Left kidney (tissue), 2 donors: ENCODE results near the gene SIGLEC14. TPM values are rescaled to one million over a fixed set of nuclear protein-coding genes. Genes with fewer than 3 reads are reported as not detected.
A peak's percentile ranks its signal among the peaks of the same experiment; 100 is the strongest.
"Not testable (repeated sequence)": the region's sequence is repeated elsewhere in the genome, so short reads cannot be mapped to it uniquely, and the experiment has no call there.

Experiments
- DNase-seq: peaks from one replicate; pipeline ENCODE4 v3.0.0-alpha.2; 2013
- polyA plus RNA-seq: library from polyadenylated mRNA; unstranded; fragments of 120-200 nt; gene quantifications from one replicate; pipeline ENCODE4 v1.2.1, GENCODE V29; 2013; ENCODE audit not compliant: insufficient read length

SIGLEC14 gene
- polyA plus RNA-seq, 1 donor, result 0.47 TPM

- DNase-seq, result not testable (repeated sequence)
These were observed 29.4 kb upstream of the SIGLEC14 start for GRCh38 chr19:51675911-51676565.

- no peak for DNase-seq
These were observed 21.6 kb upstream of the SIGLEC14 start for GRCh38 chr19:51668216-51668615.

GRCh38 chr19:51664997-51665396 lies 18.4 kb upstream of the SIGLEC14 start:
- DNase-seq, result no peak

DNA sequence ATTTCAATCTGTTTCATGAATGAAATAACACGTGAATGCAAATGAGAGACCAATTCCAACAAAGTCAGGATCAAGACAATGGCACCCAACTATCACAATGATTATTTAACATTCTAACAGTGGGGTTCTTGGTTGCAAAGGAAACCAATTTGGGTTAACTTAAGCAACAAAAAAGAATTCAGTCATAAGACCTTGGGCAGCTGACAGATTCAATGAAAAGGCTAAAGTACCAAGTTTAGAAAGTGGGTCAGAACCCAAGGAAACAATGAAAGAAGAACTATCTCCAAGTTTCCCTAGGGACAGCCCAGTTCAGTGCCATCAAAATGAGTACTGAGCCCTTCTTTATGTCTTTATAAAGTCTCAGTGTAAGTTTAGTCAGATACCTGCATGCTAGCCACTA lies 17.5 kb upstream of the SIGLEC14 start:
- DNase-seq, result no peak

GRCh38 chr19:51663650-51664049 lies 17.0 kb upstream of the SIGLEC14 start:
- DNase-seq, result no peak

- DNase-seq, result peak; percentile 85
These were observed 14.5 kb upstream of the SIGLEC14 start for GRCh38 chr19:51660975-51661600.

- no peak for DNase-seq
These were observed 8.2 kb upstream of the SIGLEC14 start for GRCh38 chr19:51654783-51655182.

- no peak for DNase-seq
These were observed 6.5 kb upstream of the SIGLEC14 start for GRCh38 chr19:51653162-51653561.

- no peak for DNase-seq
These were observed 5.6 kb upstream of the SIGLEC14 start for GRCh38 chr19:51652266-51652665.

DNA sequence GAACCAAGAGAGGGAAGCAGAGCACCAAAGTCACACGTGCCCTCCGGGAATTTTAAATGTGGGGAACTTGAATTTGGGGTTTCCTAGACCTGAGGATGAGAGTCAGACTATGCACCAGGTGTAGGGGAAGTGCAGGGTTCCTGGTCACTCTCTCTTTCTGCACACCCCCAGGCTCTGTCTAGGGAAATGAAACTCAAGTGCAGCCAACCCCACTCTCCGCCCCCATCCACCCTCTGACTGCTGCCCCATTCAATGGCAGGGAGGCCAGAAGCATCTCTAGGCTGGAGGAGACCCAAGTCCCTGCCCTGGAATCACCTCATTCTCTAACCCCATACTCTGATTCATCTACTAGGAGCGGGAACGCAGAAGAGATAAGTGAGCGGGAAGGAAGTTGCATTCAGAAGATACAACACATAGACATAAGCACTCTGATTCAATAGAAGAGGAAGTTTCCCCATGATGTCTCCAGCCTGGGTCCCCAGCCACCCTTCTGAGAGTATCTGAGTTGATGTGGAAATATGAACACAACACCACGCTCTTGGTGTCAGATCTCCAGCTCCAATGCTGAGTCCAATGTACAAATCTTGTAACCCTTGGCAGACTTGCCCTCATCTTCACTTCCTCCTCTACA lies 4.7 kb upstream of the SIGLEC14 start:
- no peak for DNase-seq

GRCh38 chr19:51647318-51647717 lies 693 bp upstream of the SIGLEC14 start:
- DNase-seq, result no peak

- peak; percentile 22 for DNase-seq
These were observed 1.9 kb downstream of the SIGLEC14 start for GRCh38 chr19:51644636-51645271.

DNA sequence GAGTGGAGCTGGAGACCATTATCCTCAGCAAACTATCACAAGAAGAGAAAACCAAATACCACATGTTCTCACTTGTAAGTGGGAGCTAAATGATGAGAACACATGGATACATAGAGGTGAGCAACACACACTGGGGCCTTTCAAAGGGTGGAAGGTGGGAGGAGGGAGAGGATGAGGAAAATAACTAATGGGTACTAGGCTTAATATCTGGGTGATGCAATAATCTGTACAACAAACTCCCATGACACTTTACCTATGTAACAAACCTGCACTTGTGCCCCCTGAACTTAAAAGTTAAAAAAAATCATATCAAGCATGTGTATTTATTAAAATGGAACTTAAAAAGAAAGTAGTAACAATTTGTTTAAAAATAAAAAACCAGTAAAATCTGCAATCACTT lies 5.0 kb downstream of the SIGLEC14 start:
- DNase-seq, result no peak

- DNase-seq, result no peak
These were observed 6.2 kb downstream of the SIGLEC14 start for GRCh38 chr19:51640386-51640785.

GRCh38 chr19:51639916-51640315 lies 6.7 kb downstream of the SIGLEC14 start:
- no peak for DNase-seq

GRCh38 chr19:51637362-51637978 lies 9.2 kb downstream of the SIGLEC14 start:
- no peak for DNase-seq

DNA sequence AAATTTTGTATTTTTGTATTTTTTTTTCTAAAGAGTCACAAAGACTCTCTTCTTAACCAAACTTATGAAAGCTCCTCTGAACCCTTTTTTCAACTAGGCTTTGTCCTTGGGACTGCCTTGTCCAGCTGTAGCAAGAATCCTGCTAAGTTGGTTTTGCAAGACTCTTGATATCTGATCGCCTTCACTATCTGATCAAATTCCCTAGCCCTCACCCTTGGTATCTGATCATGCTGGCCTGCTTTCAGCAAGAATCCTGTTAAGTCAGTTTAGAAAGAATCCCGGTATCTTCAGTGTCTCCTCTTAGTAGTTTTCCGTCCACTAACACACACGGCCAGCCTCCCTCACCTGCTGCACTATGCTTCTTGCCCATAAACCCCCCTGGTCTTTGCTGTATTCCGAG lies 14.5 kb downstream of the SIGLEC14 start:
- DNase-seq, result no peak

- DNase-seq, result not testable (repeated sequence)
These were observed 16.3 kb downstream of the SIGLEC14 start, which contains the start of gene SIGLEC5 for GRCh38 chr19:51630315-51630714. TSS of gene SIGLEC5 (minus strand) at chr19:51630401. CDS start at chr19:51630335, 66 bp downstream.

DNA sequence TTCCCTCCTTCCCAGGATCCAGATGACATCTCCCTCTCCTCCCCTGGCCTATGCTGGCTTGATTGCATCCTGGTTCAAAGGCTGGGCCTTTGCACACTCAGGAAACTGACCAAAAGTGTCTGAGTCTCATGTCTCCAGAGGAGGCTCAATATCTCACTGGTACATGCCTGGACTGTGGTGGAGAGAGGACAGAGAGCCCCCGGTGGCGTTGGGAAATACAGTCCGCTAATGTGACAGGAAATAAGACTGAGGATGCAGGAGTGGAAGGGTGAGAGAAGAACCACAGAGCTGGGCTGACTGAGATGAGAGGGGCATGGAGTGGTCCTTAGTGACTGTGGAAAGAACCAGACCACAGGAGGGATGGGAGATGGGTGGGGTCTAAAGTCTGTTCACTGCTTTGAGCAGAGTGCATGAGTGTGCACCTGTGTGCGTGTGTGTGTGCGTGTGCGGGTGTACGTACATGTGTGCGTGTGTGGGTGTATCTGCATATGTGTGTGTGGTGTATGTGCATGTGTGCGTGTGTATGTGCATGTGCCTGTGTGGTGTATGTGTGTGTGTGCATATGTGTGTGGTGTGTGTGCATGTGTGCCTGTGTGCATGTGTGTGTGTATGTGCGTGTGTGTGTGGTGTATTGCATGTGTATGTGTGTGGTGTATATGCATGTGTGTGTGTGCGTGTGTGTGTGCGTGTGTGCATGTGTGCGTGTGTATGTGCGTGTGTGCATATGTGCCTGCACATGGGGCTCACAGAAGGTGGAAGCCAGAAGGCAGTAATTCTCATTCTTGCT lies 18.3 kb downstream of the SIGLEC14 start:
- no peak for DNase-seq

- no peak for DNase-seq
These were observed 19.0 kb downstream of the SIGLEC14 start for GRCh38 chr19:51627491-51628138.

DNA sequence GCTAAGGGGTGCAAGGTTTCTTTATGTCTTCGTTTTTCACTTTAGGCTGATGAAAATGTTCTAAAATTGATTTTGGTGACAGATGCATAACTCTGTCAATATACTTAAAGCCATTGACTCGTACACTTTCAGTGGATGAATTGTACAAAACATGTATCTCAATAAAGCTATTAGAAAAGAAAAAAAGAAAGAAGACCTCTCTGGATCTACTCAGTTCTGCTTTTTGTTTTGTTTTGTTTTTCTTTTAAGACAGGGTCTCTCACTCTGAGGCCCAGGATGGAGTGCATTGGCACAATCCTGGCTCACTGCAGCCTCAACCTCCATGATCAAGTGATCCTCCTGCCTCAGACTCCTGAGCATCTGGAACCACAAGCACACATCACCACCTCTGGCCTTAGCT lies 19.9 kb downstream of the SIGLEC14 start:
- DNase-seq, result no peak
